Measurements from ENCODE around the gene ATP2C1.

Gene ATP2C1

GRCh38 chr3:130955481-130955880 lies 61.6 kb downstream of the ATP2C1 start:
- H3K27ac ChIP-seq (replicated peaks; ENCODE audit: low read length) = no peak overlapping the region
- no peak overlapping the region for H2BK120ac ChIP-seq (ENCODE audit: low read depth, low read length)
- no CpG with 5 or more reads among the region's 5 CpGs for WGBS, 2 donors (ENCODE audit: extremely low coverage in 2 of 2, insufficient read length in 2 of 2, insufficient replicate concordance in 1 of 2)
- H2BK15ac ChIP-seq (ENCODE audit: low read length) = no peak overlapping the region
- no peak overlapping the region for H3K14ac ChIP-seq (ENCODE audit: low read length)
- no peak for DNase-seq (ENCODE audit: low spot score)
- H2AK5ac ChIP-seq (ENCODE audit: low read depth, low read length) = no peak overlapping the region
- H3K23ac ChIP-seq (ENCODE audit: low read depth, low read length, poor library complexity) = no peak overlapping the region
- no peaks in the 10 kb centered on the region for H3K4me1 ChIP-seq (ENCODE audit: control insufficient read depth in 2 of 2, insufficient read depth in 1 of 2, low read depth in 1 of 2, low read length in 2 of 2)
- H3K4me2 ChIP-seq (ENCODE audit: insufficient read depth, low read length, poor library complexity, severe bottlenecking) = no peak overlapping the region
- no peaks in the 10 kb centered on the region for H3K79me1 ChIP-seq (ENCODE audit: low read depth, low read length)
- no peak overlapping the region for H2AFZ ChIP-seq (ENCODE audit: low read length)
- H2BK5ac ChIP-seq (ENCODE audit: low read length) = no peak overlapping the region
- no peak overlapping the region for H4K8ac ChIP-seq (ENCODE audit: low read depth, low read length)
- H2BK12ac ChIP-seq (ENCODE audit: low read length) = no peak overlapping the region
- peaks cover 8 to 72% of the 10 kb centered on the region in 2 donors for H3K36me3 ChIP-seq (replicated peaks in 1 of 2; ENCODE audit: control insufficient read depth in 2 of 2, insufficient read depth in 2 of 2, low read length in 2 of 2)
- no peak overlapping the region for H4K91ac ChIP-seq (ENCODE audit: low read depth, low read length, poor library complexity)
- no peaks in the 10 kb centered on the region for H3K27me3 ChIP-seq (ENCODE audit: control insufficient read depth in 3 of 3, insufficient read depth in 3 of 3, low read depth in 1 of 3, low read length in 3 of 3)
- H3K4me3 ChIP-seq (ENCODE audit: low read length in 2 of 2) = no peak overlapping the region
- no peak overlapping the region for H3K9ac ChIP-seq (ENCODE audit: low read depth, low read length, poor library complexity)
- H3K18ac ChIP-seq (ENCODE audit: low read length) = no peak overlapping the region
- H3K9me3 ChIP-seq (replicated peaks in 1 of 2; ENCODE audit: control insufficient read depth in 2 of 2, insufficient read depth in 1 of 2, low read depth in 1 of 2, low read length in 2 of 2) = no peaks in the 10 kb centered on the region
- no peak overlapping the region for H3K4ac ChIP-seq (ENCODE audit: low read length)

- Histone ChIP-seq H2AK5ac (ENCODE audit: low read depth, low read length) (no peak overlapping the region), H2BK120ac (ENCODE audit: low read depth, low read length) (no peak overlapping the region), H3K14ac (ENCODE audit: low read length) (no peak overlapping the region), H4K8ac (ENCODE audit: low read depth, low read length) (no peak overlapping the region), H3K4me1 (ENCODE audit: control insufficient read depth in 2 of 2, insufficient read depth in 1 of 2, low read depth in 1 of 2, low read length in 2 of 2) (no peaks in the 10 kb centered on the region), H3K27ac (replicated peaks; ENCODE audit: low read length) (no peak overlapping the region), H3K9me3 (replicated peaks in 1 of 2; ENCODE audit: control insufficient read depth in 2 of 2, insufficient read depth in 1 of 2, low read depth in 1 of 2, low read length in 2 of 2) (no peaks in the 10 kb centered on the region), H3K4me2 (ENCODE audit: insufficient read depth, low read length, poor library complexity, severe bottlenecking) (no peak overlapping the region), H3K79me1 (ENCODE audit: low read depth, low read length) (no peaks in the 10 kb centered on the region), H3K18ac (ENCODE audit: low read length) (no peak overlapping the region), H4K91ac (ENCODE audit: low read depth, low read length, poor library complexity) (no peak overlapping the region), H3K27me3 (ENCODE audit: control insufficient read depth in 3 of 3, insufficient read depth in 3 of 3, low read depth in 1 of 3, low read length in 3 of 3) (no peaks in the 10 kb centered on the region), H3K4me3 (ENCODE audit: low read length in 2 of 2) (no peak overlapping the region), H2BK12ac (ENCODE audit: low read length) (no peak overlapping the region), H2BK15ac (ENCODE audit: low read length) (no peak overlapping the region), H3K4ac (ENCODE audit: low read length) (no peak overlapping the region), H3K9ac (ENCODE audit: low read depth, low read length, poor library complexity) (no peak overlapping the region), H3K36me3 (replicated peaks in 1 of 2; ENCODE audit: control insufficient read depth in 2 of 2, insufficient read depth in 2 of 2, low read length in 2 of 2) (peaks cover 8 to 80% of the 10 kb centered on the region in 2 donors), H2AFZ (ENCODE audit: low read length) (no peak overlapping the region), H2BK5ac (ENCODE audit: low read length) (no peak overlapping the region), H3K23ac (ENCODE audit: low read depth, low read length, poor library complexity) (no peak overlapping the region)
- DNase-seq (ENCODE audit: low spot score) = no peak
- WGBS, 2 donors (ENCODE audit: extremely low coverage in 2 of 2, insufficient read length in 2 of 2, insufficient replicate concordance in 1 of 2) = no CpG with 5 or more reads among the region's 1 CpG
These were observed 62.4 kb downstream of the ATP2C1 start for GRCh38 chr3:130956281-130956680.

- Histone ChIP-seq H2BK120ac (ENCODE audit: low read depth, low read length) (no peak overlapping the region), H2AK5ac (ENCODE audit: low read depth, low read length) (no peak overlapping the region), H3K4me1 (ENCODE audit: control insufficient read depth in 2 of 2, insufficient read depth in 1 of 2, low read depth in 1 of 2, low read length in 2 of 2) (no peaks in the 10 kb centered on the region), H3K36me3 (replicated peaks in 1 of 2; ENCODE audit: control insufficient read depth in 2 of 2, insufficient read depth in 2 of 2, low read length in 2 of 2) (peaks cover 8 to 84% of the 10 kb centered on the region in 2 donors), H2BK15ac (ENCODE audit: low read length) (no peak overlapping the region), H3K4ac (ENCODE audit: low read length) (no peak overlapping the region), H3K4me3 (ENCODE audit: low read length in 2 of 2) (no peak overlapping the region), H3K14ac (ENCODE audit: low read length) (no peak overlapping the region), H4K91ac (ENCODE audit: low read depth, low read length, poor library complexity) (no peak overlapping the region), H3K18ac (ENCODE audit: low read length) (no peak overlapping the region), H2BK5ac (ENCODE audit: low read length) (no peak overlapping the region), H3K9me3 (replicated peaks in 1 of 2; ENCODE audit: control insufficient read depth in 2 of 2, insufficient read depth in 1 of 2, low read depth in 1 of 2, low read length in 2 of 2) (no peaks in the 10 kb centered on the region), H3K4me2 (ENCODE audit: insufficient read depth, low read length, poor library complexity, severe bottlenecking) (no peak overlapping the region), H2AFZ (ENCODE audit: low read length) (no peak overlapping the region), H3K23ac (ENCODE audit: low read depth, low read length, poor library complexity) (no peak overlapping the region), H3K79me1 (ENCODE audit: low read depth, low read length) (no peaks in the 10 kb centered on the region), H2BK12ac (ENCODE audit: low read length) (no peak overlapping the region), H3K27me3 (ENCODE audit: control insufficient read depth in 3 of 3, insufficient read depth in 3 of 3, low read depth in 1 of 3, low read length in 3 of 3) (no peaks in the 10 kb centered on the region), H4K8ac (ENCODE audit: low read depth, low read length) (no peak overlapping the region), H3K27ac (replicated peaks; ENCODE audit: low read length) (no peak overlapping the region), H3K9ac (ENCODE audit: low read depth, low read length, poor library complexity) (no peak overlapping the region)
- WGBS, 2 donors (ENCODE audit: extremely low coverage in 2 of 2, insufficient read length in 2 of 2, insufficient replicate concordance in 1 of 2) = no CpG with 5 or more reads among the region's 3 CpGs
- no peak for DNase-seq (ENCODE audit: low spot score)
These were observed 62.8 kb downstream of the ATP2C1 start for GRCh38 chr3:130956721-130957120.

- H3K36me3 ChIP-seq (replicated peaks in 1 of 2; ENCODE audit: control insufficient read depth in 2 of 2, insufficient read depth in 2 of 2, low read length in 2 of 2) = peaks cover 6 to 77% of the 10 kb centered on the region in 2 donors
These were observed 66.4 kb downstream of the ATP2C1 start for GRCh38 chr3:130960139-130960795.

More at GRCh38 chr3:130960139-130960795, 66.4 kb downstream of the ATP2C1 start:
- Histone ChIP-seq H3K27me3 (ENCODE audit: control insufficient read depth in 3 of 3, insufficient read depth in 3 of 3, low read depth in 1 of 3, low read length in 3 of 3) (no peaks in the 10 kb centered on the region), H2BK5ac (ENCODE audit: low read length) (no peak overlapping the region), H3K9me3 (replicated peaks in 1 of 2; ENCODE audit: control insufficient read depth in 2 of 2, insufficient read depth in 1 of 2, low read depth in 1 of 2, low read length in 2 of 2) (no peaks in the 10 kb centered on the region), H3K4me3 (ENCODE audit: low read length in 2 of 2) (no peak overlapping the region), H4K8ac (ENCODE audit: low read depth, low read length) (no peak overlapping the region), H4K91ac (ENCODE audit: low read depth, low read length, poor library complexity) (no peak overlapping the region), H2BK12ac (ENCODE audit: low read length) (no peak overlapping the region), H3K27ac (replicated peaks; ENCODE audit: low read length) (no peak overlapping the region), H2AFZ (ENCODE audit: low read length) (no peak overlapping the region), H3K14ac (ENCODE audit: low read length) (no peak overlapping the region), H3K79me1 (ENCODE audit: low read depth, low read length) (no peaks in the 10 kb centered on the region), H3K9ac (ENCODE audit: low read depth, low read length, poor library complexity) (no peak overlapping the region), H3K4me1 (ENCODE audit: control insufficient read depth in 2 of 2, insufficient read depth in 1 of 2, low read depth in 1 of 2, low read length in 2 of 2) (no peaks in the 10 kb centered on the region), H3K18ac (ENCODE audit: low read length) (no peak overlapping the region), H3K4ac (ENCODE audit: low read length) (no peak overlapping the region), H3K4me2 (ENCODE audit: insufficient read depth, low read length, poor library complexity, severe bottlenecking) (no peak overlapping the region), H3K23ac (ENCODE audit: low read depth, low read length, poor library complexity) (no peak overlapping the region), H2AK5ac (ENCODE audit: low read depth, low read length) (no peak overlapping the region), H2BK120ac (ENCODE audit: low read depth, low read length) (no peak overlapping the region), H2BK15ac (ENCODE audit: low read length) (no peak overlapping the region)
- no CpG with 5 or more reads among the region's 5 CpGs for WGBS, 2 donors (ENCODE audit: extremely low coverage in 2 of 2, insufficient read length in 2 of 2, insufficient replicate concordance in 1 of 2)
- DNase-seq (ENCODE audit: low spot score) = no peak

All from neuronal stem cell (in vitro differentiated cells).